Prostate gland (tissue), 1 donor: ENCODE data around the gene QRFP.

Source experiments
- POLR2A ChIP-seq: fragments of 450-650 bp; IDR thresholded peaks from one replicate; pipeline ENCODE4 v1.6.1; 2016; ENCODE audit warnings: antibody characterized with exemption, mild to moderate bottlenecking
- POLR2AphosphoS5 ChIP-seq: sonication (generic); formaldehyde crosslinking; IDR thresholded peaks from one replicate; pipeline ENCODE4 v1.6.1; 2017; ENCODE audit warnings: antibody characterized with exemption

DNA sequence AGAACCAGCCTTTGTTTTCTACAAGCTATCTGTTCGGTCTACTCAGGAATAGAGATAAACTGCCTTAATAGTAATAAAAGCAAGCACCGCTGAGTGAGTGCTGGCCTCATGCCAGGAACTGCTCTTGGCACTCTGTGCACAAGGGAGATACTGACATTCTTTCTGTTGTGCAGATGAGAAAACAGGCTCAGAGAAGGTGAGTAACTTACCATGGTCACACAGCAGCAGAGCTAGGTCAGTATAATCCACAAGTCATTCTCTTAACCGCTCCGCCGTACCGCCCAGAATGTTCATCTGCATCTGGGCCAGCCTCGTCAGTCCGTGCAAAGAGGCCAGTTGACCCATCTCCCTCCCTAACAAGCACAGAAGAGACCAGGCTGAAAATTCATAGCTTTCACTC, 27.4 kb downstream of the QRFP start:
- no peak for TF ChIP-seq POLR2A
- TF ChIP-seq POLR2AphosphoS5 = no peak
